GM19468 (cell line): ENCODE results near the gene SULT4A1.

Experiments
- ATAC-seq: cut with Tn5 transposase; IDR thresholded peaks from one replicate; pipeline ENCODE4 v1.9.1; 2021; ENCODE audit warnings: mild to moderate bottlenecking, moderate library complexity, moderate number of reproducible peaks; ENCODE audit not compliant: unreplicated experiment; ENCODE audit errors: extremely low read depth

The SULT4A1 gene

GRCh38 chr22:43848366-43849171, 13.7 kb downstream of the SULT4A1 start:
- ATAC-seq, result no peak

GRCh38 chr22:43847376-43848289, 14.7 kb downstream of the SULT4A1 start:
- ATAC-seq, result no peak

- no peak for ATAC-seq
Observed at GRCh38 chr22:43846966-43847365, 15.3 kb downstream of the SULT4A1 start.

GRCh38 chr22:43845981-43846380, 16.3 kb downstream of the SULT4A1 start:
- no peak for ATAC-seq

GRCh38 chr22:43844560-43845545, 17.5 kb downstream of the SULT4A1 start:
- no peak for ATAC-seq

- ATAC-seq, result no peak
Observed at GRCh38 chr22:43843783-43844530, 18.4 kb downstream of the SULT4A1 start.

GRCh38 chr22:43841742-43842141, 20.6 kb downstream of the SULT4A1 start:
- ATAC-seq, result no peak

GRCh38 chr22:43840851-43841250, 21.5 kb downstream of the SULT4A1 start:
- ATAC-seq, result no peak

DNA sequence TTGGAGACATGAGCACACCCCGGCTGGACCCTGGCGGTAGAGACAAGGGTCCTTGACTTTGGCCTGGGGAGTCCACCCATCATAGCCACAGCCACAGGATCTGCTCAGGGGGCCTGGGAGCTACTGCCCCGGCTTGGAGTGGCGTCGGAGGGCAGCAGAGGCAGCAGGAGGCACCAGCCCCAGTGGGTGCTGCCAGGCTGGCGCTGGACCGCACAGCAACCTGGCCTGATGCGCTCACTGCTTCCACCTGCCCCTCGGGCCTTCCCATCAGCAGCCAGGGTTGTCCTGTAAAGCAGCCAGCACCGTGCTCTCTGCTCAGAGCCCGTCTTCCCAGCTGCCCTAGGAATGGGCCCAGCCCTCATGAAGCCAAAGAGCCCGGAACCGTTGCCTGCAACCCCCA, 21.9 kb downstream of the SULT4A1 start:
- no peak for ATAC-seq

GRCh38 chr22:43839781-43840180, 22.5 kb downstream of the SULT4A1 start:
- ATAC-seq, result no peak

DNA sequence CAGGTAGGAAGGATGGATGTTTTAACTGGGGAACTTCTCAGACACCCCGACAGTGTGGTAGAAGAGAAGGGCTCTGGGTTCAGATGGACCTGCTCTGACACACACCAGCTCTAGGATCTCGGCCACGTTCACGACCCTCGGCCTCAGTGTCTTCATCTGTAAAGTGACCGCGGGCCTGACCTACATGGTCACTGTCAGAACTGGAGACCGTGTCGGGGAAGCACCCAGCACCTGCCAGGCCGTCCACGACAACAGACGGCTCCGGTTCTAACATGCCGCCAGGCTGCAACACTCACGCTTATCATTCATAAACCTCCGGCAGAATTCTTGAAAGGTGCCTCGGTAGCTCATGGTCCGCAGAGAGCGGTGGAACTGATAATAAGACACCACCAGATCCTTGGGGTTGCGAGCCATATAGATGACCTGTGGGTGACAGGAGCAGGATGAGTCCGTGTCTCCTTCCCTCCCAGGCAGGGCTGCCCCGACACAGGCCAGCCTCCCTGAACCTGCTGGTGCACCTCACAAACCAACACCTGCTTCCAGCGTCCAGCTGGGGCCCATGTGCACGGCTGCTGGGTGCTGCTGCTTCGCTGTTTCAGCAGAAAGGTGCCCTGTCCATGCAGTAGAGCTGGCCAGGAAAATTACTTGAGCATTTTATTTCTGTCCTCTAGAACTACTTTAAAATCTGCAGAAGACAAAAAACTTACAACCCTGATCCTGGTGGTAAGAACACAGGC, 23.6 kb downstream of the SULT4A1 start:
- no peak for ATAC-seq

DNA sequence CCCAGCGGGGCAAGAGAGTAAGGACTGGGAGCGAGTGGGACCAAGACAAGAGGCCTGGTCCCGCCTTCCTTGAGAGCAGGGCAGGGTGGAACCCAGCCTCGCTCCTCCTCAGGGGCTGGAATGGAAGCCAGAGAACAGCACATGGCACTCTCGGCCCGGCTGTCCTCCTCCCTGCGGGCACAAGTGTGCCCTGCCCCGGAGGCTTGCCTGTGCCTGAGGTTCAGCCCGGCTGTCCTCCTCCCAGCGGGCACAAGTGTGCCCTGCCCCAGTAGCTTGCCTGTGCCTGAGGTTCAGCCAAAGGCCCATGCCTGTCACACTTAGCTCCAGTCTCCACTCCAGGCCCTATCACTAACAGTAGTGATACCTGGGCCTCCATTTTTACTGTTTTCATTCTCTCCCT, 24.2 kb downstream of the SULT4A1 start:
- no peak for ATAC-seq

GRCh38 chr22:43837666-43838065, 24.6 kb downstream of the SULT4A1 start:
- no peak for ATAC-seq

GRCh38 chr22:43835736-43836135, 26.6 kb downstream of the SULT4A1 start:
- no peak for ATAC-seq

GRCh38 chr22:43835166-43835565, 27.1 kb downstream of the SULT4A1 start:
- ATAC-seq, result no peak

- no peak for ATAC-seq
Observed at GRCh38 chr22:43833286-43834240, 28.8 kb downstream of the SULT4A1 start.

GRCh38 chr22:43832393-43833265, 29.7 kb downstream of the SULT4A1 start:
- no peak for ATAC-seq
